Measurements from ENCODE around the gene SSR1. TPM values are rescaled to one million over a fixed set of nuclear protein-coding genes. Genes with fewer than 3 reads are reported as not detected.

Gene SSR1
- total and polyA plus RNA-seq, 2 of the 13 experiments (the other 11 are each of a cell fraction or from before 2014, with no cell fraction given) = 203 to 243 TPM

DNA sequence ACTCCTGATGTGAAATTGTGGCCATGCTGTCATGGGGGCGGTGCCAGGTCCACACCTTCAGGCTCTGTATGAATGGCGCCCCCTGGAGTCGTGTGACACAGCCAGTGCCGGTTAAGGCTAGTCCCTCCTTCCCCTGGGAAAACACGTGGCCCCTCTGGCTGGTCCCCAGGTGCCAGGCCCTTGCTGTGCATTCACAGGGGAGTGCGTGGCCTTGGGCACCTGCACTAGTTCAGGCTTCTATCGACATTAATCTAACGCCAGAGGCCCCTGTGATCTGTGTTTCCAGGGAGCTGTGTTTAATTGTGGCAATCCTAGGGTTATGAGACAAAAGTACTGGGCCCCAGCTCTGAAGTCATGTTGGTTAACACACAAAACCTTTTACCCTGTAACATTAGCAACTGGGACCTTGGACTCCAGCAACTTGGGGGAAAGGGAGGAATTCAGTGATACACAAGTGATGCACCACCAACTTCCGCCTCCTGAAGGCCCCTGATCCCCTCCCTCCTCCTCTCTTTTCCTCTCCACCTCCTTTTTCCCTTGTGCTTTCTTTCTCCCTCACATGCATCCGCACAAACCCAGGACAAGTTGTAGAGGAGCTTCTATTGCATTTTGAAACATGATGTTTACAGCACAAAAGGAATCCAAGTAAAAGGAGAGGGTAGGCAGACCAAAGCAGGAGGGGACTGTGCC lies 74.0 kb downstream of the SSR1 start (continued):
- no peak; the same call in 1 of the 2 replicates for TF ChIP-seq ZNF652 (CRISPR knock-in tag; IDR thresholded peaks at IDR 0.05; ENCODE audit: borderline replicate concordance, low read depth)
- no peak for TF ChIP-seq ZNF746 (CRISPR knock-in tag; IDR thresholded peaks at IDR 0.05)
- no peak for TF ChIP-seq ZNF33A (CRISPR knock-in tag; IDR thresholded peaks at IDR 0.05; ENCODE audit: borderline replicate concordance)
- peak; percentile 83 for TF ChIP-seq ZNF124 (CRISPR knock-in tag; IDR thresholded peaks at IDR 0.05)
- TF ChIP-seq, protein P1, sequence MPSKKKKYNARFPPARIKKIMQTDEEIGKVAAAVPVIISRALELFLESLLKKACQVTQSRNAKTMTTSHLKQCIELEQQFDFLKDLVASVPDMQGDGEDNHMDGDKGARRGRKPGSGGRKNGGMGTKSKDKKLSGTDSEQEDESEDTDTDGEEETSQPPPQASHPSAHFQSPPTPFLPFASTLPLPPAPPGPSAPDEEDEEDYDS (CRISPR knock-in tag; IDR thresholded peaks at IDR 0.05) = no peak
- TF ChIP-seq TCF7 (IDR thresholded peaks at IDR 0.05; ENCODE audit: low read depth) = peak; percentile 54; the same call in 1 of the 2 replicates
- TF ChIP-seq ZSCAN21 (CRISPR knock-in tag; IDR thresholded peaks at IDR 0.05; ENCODE audit: borderline replicate concordance) = peak; percentile 89
- peak; percentile 69 for TF ChIP-seq YEATS4 (CRISPR knock-in tag; IDR thresholded peaks at IDR 0.05; ENCODE audit: borderline replicate concordance)
- peak; percentile 38; the same call in 1 of the 2 replicates for TF ChIP-seq ATF7-NPFF (CRISPR knock-in tag; IDR thresholded peaks at IDR 0.05; ENCODE audit: low read depth)
- TF ChIP-seq, protein P2, sequence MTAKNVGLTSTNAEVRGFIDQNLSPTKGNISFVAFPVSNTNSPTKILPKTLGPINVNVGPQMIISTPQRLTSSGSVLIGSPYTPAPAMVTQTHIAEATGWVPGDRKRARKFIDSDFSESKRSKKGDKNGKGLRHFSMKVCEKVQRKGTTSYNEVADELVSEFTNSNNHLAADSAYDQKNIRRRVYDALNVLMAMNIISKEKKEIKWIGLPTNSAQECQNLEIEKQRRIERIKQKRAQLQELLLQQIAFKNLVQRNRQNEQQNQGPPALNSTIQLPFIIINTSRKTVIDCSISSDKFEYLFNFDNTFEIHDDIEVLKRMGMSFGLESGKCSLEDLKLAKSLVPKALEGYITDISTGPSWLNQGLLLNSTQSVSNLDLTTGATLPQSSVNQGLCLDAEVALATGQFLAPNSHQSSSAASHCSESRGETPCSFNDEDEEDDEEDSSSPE (CRISPR knock-in tag; IDR thresholded peaks at IDR 0.05) = peak; percentile 66
- TF ChIP-seq NFE2 (CRISPR knock-in tag; IDR thresholded peaks at IDR 0.05) = no peak
- TF ChIP-seq CENPX (CRISPR knock-in tag; IDR thresholded peaks at IDR 0.05) = no peak
- peak; percentile 24 for TF ChIP-seq ZNF883 (CRISPR knock-in tag; IDR thresholded peaks at IDR 0.05; ENCODE audit: not compliant biosample characterization)
- TF ChIP-seq ONECUT2 (CRISPR knock-in tag; IDR thresholded peaks at IDR 0.05) = no peak
- TF ChIP-seq, protein P3, sequence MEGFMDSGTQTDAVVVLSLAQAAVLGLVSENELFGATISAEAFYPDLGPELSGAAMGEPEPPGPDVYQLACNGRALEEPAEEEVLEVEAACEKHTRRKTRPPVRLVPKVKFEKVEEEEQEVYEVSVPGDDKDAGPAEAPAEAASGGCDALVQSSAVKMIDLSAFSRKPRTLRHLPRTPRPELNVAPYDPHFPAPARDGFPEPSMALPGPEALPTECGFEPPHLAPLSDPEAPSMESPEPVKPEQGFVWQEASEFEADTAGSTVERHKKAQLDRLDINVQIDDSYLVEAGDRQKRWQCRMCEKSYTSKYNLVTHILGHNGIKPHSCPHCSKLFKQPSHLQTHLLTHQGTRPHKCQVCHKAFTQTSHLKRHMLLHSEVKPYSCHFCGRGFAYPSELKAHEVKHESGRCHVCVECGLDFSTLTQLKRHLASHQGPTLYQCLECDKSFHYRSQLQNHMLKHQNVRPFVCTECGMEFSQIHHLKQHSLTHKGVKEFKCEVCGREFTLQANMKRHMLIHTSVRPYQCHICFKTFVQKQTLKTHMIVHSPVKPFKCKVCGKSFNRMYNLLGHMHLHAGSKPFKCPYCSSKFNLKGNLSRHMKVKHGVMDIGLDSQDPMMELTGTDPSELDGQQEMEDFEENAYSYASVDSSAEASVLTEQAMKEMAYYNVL (CRISPR knock-in tag; IDR thresholded peaks at IDR 0.05; ENCODE audit: borderline replicate concordance) = peak; percentile 96
- TF ChIP-seq, protein P4, sequence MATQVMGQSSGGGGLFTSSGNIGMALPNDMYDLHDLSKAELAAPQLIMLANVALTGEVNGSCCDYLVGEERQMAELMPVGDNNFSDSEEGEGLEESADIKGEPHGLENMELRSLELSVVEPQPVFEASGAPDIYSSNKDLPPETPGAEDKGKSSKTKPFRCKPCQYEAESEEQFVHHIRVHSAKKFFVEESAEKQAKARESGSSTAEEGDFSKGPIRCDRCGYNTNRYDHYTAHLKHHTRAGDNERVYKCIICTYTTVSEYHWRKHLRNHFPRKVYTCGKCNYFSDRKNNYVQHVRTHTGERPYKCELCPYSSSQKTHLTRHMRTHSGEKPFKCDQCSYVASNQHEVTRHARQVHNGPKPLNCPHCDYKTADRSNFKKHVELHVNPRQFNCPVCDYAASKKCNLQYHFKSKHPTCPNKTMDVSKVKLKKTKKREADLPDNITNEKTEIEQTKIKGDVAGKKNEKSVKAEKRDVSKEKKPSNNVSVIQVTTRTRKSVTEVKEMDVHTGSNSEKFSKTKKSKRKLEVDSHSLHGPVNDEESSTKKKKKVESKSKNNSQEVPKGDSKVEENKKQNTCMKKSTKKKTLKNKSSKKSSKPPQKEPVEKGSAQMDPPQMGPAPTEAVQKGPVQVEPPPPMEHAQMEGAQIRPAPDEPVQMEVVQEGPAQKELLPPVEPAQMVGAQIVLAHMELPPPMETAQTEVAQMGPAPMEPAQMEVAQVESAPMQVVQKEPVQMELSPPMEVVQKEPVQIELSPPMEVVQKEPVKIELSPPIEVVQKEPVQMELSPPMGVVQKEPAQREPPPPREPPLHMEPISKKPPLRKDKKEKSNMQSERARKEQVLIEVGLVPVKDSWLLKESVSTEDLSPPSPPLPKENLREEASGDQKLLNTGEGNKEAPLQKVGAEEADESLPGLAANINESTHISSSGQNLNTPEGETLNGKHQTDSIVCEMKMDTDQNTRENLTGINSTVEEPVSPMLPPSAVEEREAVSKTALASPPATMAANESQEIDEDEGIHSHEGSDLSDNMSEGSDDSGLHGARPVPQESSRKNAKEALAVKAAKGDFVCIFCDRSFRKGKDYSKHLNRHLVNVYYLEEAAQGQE (IDR thresholded peaks at IDR 0.05; ENCODE audit: borderline replicate concordance in 1 of 2, low read depth in 1 of 2, low read length in 2 of 2) = peak in 1 of 2 experiments; percentile 41; a peak in 1 of 4 replicates
- no peak for TF ChIP-seq ZNF703 (CRISPR knock-in tag; IDR thresholded peaks at IDR 0.05; ENCODE audit: borderline replicate concordance)
- no peak for TF ChIP-seq FOXJ3 (CRISPR knock-in tag; IDR thresholded peaks at IDR 0.05; ENCODE audit: borderline replicate concordance)
- peak; percentile 47; the same call in 1 of the 2 replicates for TF ChIP-seq JUN (CRISPR knock-in tag; IDR thresholded peaks at IDR 0.05)
- no peak for TF ChIP-seq THYN1 (CRISPR knock-in tag; IDR thresholded peaks at IDR 0.05; ENCODE audit: borderline replicate concordance, low read depth)
- 0 out of 2 replicates have a peak, but pooled peaks have one; percentile 58 for TF ChIP-seq IRF2 (CRISPR knock-in tag; IDR thresholded peaks at IDR 0.05)
- TF ChIP-seq ZBTB20 (CRISPR knock-in tag; IDR thresholded peaks at IDR 0.05; ENCODE audit: borderline replicate concordance, low read depth) = no peak; the same call in 1 of the 2 replicates
- TF ChIP-seq HNF4A (CRISPR knock-in tag; IDR thresholded peaks at IDR 0.05) = peak; percentile 63
